ENCODE results near the gene MMP17. TPM values are rescaled to one million over a fixed set of nuclear protein-coding genes. Genes with fewer than 3 reads are reported as not detected.

The MMP17 gene
- total and polyA plus RNA-seq, 2 donors (not counting 1 experiment from before 2014, with no cell fraction given), result 14.8 to 140 TPM

GRCh38 chr12:131892711-131893604 lies 64.8 kb downstream of the MMP17 start:
- Mint-ChIP-seq H3K27me3 (peaks cover 7% of the 10 kb centered on the region), H3K9me3 (ENCODE audit: insufficient read depth) (no peaks in the 10 kb centered on the region), H3K4me3 (peak overlapping the region; percentile 71), H3K27ac (peak overlapping the region; percentile 46), H3K4me1 (peaks cover 17% of the 10 kb centered on the region)
- Histone ChIP-seq H3K27me3 (replicated peaks in 1 of 4; ENCODE audit: control extremely low read depth in 1 of 4, control insufficient read depth in 3 of 4, insufficient read depth in 4 of 4, low read length in 3 of 4) (no peaks in the 10 kb centered on the region), H3K9me3 (ENCODE audit: control extremely low read depth in 1 of 3, control insufficient read depth in 2 of 3, insufficient read depth in 1 of 3, low read length in 2 of 3) (peaks cover 0 to 4% (median 0%) of the 10 kb centered on the region in 3 donors), H3K27ac (ENCODE audit: low read length in 2 of 2) (no peak overlapping the region), H3K79me2 (ENCODE audit: control insufficient read depth, insufficient read depth, low read length) (peaks cover 28% of the 10 kb centered on the region), H3K4me1 (ENCODE audit: control insufficient read depth in 2 of 2, insufficient read depth in 2 of 2, low read length in 2 of 2) (peaks cover 18 to 23% of the 10 kb centered on the region in 2 donors), H3K9ac (ENCODE audit: low read length) (no peak overlapping the region), H3K36me3 (replicated peaks in 1 of 2; ENCODE audit: control extremely low read depth in 1 of 2, control insufficient read depth in 1 of 2, extremely low read depth in 1 of 2, insufficient read depth in 2 of 2, low read length in 1 of 2) (peaks cover 0 to 8% of the 10 kb centered on the region in 2 experiments), H2AFZ (ENCODE audit: insufficient read depth, low read depth, low read length, poor library complexity, severe bottlenecking) (no peak overlapping the region), H3K4me3 (ENCODE audit: control extremely low read depth in 1 of 5, extremely low read depth in 1 of 5, insufficient read depth in 1 of 5, low read depth in 2 of 5, low read length in 4 of 5) (no peak overlapping the region), H3K4me2 (replicated peaks; ENCODE audit: low read depth, low read length, poor library complexity, severe bottlenecking) (no peak overlapping the region), H4K20me1 (ENCODE audit: control insufficient read depth, insufficient read depth, low read length, poor library complexity, severe bottlenecking) (peaks cover 23% of the 10 kb centered on the region)
- CTCF ChIA-PET, result no interaction called here
- POLR2A ChIA-PET, result no interaction called here
- ATAC-seq (ENCODE audit: low read depth), result no peak
- DNase-seq, result no peak
- TF ChIP-seq EZH2 (IDR thresholded peaks at IDR 0.05; ENCODE audit: borderline replicate concordance, insufficient read depth, low read depth, low read length, poor library complexity, severe bottlenecking), result no peak
- TF ChIP-seq CTCF (IDR thresholded peaks at IDR 0.05), result no peak
- intact Hi-C loops (cut with micrococcal nuclease), result loop anchor here (10.0 kb wide), 1 partner anchor 128 kb away; no protein-coding TSS in a partner anchor
- 90% methylated on average over 24 of the region's 26 CpGs for WGBS (ENCODE audit: insufficient coverage)
